HG03469 (cell line): Measurements from ENCODE around the gene SPESP1.

Experiments
- ATAC-seq: cut with Tn5 transposase; IDR thresholded peaks from one replicate; pipeline ENCODE4 v1.9.1; 2021; ENCODE audit warnings: mild to moderate bottlenecking, moderate library complexity, moderate number of reproducible peaks; ENCODE audit not compliant: unreplicated experiment

SPESP1 gene

DNA sequence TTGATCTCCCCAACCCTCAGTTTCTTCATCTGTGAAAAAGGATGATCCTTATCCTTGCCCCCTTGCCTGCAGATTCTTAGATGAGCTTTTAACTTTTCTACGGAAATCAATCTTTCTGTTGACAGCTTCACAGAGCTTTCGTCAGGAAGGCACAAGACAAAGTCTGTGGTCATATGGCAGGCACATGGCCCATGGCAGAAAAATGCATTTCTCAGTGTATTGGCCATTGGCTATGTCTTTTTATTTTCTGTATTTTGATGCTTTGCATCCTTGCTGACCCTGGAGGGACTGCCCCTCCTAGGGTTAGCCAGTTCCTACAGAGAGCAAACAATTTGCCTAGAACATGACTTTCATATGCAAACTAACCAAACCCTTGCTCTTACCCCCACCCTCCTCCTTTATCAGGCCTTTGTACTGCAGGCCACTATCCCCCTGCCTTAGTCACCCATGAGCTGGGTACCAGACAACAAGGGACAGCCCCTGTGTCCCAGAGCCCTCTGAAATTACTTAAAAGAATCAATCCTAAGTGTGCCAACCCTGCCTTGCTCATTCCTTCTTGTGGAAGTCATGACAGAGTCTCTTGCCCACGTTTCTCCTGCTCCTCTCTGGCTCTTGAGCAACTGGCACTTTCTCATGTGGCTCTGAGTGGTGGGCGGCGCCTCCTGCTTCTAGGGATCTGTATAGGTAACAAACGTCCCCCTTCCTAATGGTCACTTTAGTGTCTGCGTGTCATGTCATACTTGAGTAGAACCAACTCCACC, 60.1 kb downstream of the SPESP1 start:
- ATAC-seq = no peak

DNA sequence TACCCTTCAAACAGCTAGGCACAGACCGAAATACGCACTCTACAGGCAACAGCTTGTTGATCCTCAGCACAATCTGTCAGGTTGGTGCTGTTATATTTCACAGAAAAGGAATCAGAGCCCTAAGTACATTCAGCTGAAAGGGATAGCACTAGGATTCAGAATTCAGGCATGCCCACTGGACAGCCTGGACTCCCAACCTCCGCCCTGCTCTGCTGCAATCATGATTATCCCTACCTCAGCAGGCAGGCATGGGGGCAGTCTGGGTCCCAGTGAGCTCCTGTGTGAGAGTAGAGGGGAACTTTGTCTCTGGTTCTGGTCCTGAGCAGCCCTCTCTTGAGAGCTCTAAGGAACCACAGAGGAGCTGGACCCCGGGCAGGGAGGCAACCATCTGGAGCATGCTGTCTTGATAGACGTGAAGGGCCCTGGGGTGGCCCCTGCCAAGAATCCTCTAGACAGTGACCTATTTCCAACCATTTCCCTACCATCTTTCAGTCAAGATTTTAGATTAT, 60.7 kb downstream of the SPESP1 start:
- no peak for ATAC-seq

DNA sequence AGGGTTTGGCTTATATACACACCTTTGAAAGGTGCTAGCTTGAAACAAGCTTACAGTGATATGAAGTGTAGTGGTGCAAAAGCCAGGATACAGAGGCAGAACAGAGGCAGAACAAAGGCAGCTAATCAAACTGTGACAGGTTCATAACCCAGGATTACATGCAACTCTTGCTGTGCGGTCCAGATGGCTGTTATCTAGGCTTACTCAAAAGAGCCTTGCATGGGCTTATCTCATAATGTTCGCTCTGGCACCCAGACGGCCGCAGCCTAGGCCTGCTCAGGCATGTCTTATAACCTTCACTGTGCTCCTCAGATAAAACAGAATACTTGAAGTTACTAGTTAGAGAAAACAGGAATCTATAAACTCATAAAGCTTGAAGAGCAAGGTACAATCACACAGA, 61.4 kb downstream of the SPESP1 start:
- ATAC-seq = no peak

DNA sequence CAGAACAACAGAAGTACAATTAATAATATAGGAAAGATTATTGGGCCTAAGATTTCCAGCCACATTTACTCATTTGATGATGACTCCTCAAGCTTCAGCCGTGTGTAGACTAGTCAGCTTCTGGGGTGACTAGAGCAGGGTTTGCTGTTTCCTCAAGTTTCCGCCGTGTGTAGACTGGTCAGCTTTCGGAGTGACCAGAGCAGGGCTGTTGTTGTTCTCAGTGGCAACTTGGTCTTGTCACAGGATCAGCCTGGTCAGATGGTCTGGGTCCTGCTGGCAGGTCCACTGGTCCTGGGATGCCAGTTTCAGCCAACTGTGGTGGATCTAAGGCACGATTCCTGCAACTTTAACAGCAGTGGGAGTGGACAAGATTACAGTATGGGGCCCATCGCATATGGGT, 62.4 kb downstream of the SPESP1 start:
- no peak for ATAC-seq

DNA sequence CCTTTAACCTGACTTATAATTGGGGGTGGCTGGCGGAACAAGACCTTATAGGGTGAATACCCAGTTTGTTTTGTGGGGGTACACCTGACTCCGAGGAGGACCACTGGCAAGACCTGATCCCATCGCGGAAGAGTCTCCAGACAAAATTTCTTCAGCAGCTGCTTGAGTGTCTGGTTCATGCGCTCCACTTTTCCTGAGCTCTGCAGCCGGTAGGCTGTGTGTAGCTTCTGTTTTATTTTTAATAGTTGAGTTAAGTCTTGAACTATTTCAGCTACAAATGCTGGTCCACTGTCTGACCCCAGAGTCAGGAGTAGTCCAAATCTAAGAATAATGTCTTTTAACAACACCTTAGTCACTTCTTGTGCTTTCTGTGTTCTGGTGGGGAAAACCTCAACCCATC, 63.0 kb downstream of the SPESP1 start:
- no peak for ATAC-seq

DNA sequence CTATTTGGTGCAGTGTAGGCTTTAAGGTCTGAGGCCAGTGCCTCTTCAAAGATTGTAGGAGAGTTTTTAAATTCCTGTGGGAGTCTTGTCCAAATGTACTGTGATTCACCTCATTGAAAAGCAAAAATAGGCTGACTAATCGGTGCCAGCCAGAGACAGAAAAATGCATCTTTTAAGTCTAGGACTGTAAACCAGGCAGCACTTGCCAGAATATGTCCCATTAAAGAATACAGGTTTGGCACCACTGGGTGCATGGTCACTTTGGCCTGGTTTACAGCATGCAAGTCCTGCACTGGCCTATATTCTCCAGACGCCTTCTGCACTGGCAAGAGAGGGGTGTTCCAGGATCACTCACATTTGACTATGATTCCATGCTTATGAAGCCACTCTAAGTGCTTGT, 63.8 kb downstream of the SPESP1 start:
- ATAC-seq = no peak

DNA sequence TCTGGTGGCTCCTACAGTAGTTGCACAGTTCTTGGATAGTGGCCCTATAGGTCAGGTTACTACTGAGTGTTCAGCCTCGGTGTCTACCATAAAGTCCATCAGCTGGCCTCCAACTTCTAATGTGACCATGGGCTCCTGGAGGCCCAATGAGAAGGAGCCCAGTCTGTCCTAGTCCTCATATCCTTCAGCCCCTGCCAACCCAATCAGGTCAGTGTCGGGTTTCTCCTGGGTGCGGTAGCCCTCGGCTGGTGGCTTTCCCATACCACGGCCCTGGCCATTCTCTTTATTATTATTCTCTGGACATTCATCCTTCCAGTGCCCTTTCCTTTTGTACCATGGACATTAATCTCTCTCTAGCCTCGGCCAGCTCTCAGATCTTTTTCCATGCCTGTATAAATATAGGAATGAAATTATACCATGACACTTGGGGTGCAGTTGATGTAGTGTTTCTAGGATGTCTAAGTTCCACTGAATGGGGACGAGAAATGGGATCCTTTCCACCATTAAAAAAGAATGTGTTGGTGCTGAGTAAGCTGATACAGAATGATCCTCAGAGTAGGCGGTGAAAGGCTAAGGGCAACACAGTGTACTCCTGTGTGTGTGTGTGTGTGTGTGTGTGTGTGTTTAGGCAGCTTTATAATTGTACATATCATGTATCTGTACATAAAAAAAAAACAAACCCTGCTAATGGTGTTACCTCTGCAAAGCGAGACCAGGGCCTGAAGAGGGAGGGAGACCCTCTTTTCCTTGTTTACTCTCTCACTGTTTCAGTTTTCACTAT, 64.8 kb downstream of the SPESP1 start:
- ATAC-seq = no peak
